Activated CD8-positive, alpha-beta memory T cell treated with anti-CD3 and anti-CD28 coated beads, Interleukin-2, amount 50 U/mL, for 4 hours (primary cell): ENCODE data around the gene CELA1.
"Not testable (repeated sequence)": the region's sequence is repeated elsewhere in the genome, so short reads cannot be mapped to it uniquely, and the experiment has no call there.

Experiments
- DNase-seq: peaks from one replicate; pipeline ENCODE4 v3.0.0-alpha.2; 2020

The CELA1 gene

GRCh38 chr12:51307655-51308593, 38.6 kb downstream of the CELA1 start:
- DNase-seq = no peak

- no peak for DNase-seq
Observed at GRCh38 chr12:51306507-51306906, 40.0 kb downstream of the CELA1 start.

GRCh38 chr12:51300768-51301167, 45.7 kb downstream of the CELA1 start:
- DNase-seq = not testable (repeated sequence)

GRCh38 chr12:51295651-51296050, 50.8 kb downstream of the CELA1 start:
- no peak for DNase-seq

DNA sequence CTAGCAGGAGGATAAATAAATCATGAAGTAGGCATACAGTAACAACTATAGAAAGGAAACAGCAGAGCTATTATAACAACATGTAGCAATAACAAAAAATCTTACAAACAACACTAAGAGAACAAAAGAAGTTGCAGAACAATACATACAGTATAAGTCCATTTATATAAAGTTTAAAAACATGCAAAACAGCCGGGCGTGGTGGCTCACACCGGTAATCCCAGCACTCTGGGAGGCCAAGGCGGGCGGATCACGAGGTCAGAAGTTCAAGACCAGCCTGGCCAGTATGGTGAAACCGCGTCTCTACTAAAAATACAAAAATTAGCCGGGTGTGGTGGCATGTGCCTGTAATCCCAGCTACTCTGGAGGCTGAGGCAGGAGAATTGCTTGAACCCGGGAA, 52.4 kb downstream of the CELA1 start:
- not testable (repeated sequence) for DNase-seq

DNA sequence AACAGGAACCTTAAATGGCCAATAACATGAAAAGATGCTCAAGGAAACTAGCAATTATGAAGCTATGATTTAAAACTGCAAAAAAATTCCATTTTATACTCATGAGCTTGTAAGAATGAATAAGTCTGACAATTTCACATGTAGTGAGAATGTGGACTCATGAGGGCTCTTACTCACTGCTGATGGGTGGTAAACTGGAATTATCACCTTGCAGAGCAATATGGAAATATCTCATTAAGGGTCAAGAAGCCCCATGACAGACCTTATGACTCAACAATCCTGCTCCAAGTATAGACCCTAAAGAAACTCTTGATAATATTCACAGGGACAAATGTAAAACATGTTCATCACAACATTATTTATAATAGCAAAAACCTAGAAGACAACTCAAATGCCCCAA, 52.8 kb downstream of the CELA1 start:
- DNase-seq = no peak

DNA sequence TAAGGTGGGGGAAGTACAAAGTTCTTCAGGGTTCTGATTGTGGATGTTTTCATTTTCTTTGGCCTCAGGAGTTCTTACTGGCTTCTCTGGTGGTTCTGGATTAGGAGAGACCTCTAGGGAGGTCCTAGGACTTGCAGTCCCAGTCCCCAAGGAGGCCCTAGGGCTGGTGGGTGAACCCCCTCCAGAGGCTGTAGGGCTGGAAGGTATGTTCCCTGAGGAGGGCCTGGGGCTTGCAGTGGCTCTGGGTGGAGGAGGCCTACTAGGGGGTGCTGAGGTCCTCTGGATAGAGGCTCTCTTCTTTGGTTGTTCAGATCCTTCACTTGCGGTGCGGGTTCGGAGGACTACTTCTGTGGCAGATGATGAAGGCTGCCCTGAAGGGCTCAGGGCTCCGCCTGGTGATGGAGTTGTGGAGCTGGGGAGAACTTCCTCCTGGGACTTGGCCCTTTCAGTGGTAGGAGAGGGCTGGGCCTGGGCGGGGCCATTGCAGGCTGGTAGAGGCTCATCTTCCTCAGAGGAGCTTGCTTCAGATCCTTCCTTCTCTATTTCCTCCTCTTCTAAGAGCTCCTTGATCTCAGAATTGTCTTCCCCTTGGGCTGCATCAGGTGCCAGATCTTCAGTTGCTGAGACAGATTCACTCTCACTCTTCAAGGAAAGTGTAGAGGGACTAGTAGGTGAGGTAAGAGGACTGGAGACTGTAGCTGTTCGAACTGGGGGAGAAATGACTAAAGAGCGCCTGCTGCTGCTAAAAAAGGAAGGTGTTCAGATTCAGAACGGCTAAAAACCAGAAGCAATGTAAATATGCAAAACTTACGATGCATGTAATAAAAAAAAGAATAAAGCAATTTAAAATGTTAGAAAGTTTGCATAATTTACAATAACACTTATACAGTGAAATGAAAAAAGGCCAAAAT, 54.6 kb downstream of the CELA1 start:
- not testable (repeated sequence) for DNase-seq

DNA sequence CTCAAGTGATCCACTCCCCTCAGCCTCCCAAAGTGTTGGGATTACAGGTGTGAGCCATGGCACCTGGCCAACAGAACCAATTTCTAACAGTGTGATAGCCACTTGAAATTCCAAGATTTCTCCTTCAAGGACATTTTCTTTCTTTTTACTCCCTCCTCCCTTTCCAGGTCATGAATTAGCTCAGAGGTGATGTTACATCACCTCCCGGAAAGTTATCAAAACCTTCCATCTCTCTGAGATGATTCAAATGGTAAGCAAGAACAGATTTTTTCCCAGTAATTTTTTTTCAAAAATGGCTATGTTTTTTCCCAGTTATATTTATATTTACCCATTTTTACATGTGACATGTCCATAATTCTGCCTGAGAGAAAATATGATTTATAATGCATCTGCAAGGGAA, 60.6 kb downstream of the CELA1 start:
- no peak for DNase-seq

- no peak for DNase-seq
Observed at GRCh38 chr12:51281202-51281924, 65.1 kb downstream of the CELA1 start.
